Occipital lobe (tissue), 2 donors: ENCODE results near the gene TBPL1. TPM values are rescaled to one million over a fixed set of nuclear protein-coding genes. Genes with fewer than 3 reads are reported as not detected.
"Not testable (repeated sequence)": the region's sequence is repeated elsewhere in the genome, so short reads cannot be mapped to it uniquely, and the experiment has no call there.

Experiments used
- DNase-seq: peaks from one replicate; lab custom pipeline; 2025; lab: John Stamatoyannopoulos, UW
- total RNA-seq: library from RNA; depleted of rRNA; stranded (reverse); fragments of >200 nt; gene quantifications from one replicate; pipeline ENCODE4 v1.2.3, GENCODE V29; 2014

The TBPL1 gene
- total RNA-seq, 1 donor from 2014 or later, result 41.0 TPM

DNA sequence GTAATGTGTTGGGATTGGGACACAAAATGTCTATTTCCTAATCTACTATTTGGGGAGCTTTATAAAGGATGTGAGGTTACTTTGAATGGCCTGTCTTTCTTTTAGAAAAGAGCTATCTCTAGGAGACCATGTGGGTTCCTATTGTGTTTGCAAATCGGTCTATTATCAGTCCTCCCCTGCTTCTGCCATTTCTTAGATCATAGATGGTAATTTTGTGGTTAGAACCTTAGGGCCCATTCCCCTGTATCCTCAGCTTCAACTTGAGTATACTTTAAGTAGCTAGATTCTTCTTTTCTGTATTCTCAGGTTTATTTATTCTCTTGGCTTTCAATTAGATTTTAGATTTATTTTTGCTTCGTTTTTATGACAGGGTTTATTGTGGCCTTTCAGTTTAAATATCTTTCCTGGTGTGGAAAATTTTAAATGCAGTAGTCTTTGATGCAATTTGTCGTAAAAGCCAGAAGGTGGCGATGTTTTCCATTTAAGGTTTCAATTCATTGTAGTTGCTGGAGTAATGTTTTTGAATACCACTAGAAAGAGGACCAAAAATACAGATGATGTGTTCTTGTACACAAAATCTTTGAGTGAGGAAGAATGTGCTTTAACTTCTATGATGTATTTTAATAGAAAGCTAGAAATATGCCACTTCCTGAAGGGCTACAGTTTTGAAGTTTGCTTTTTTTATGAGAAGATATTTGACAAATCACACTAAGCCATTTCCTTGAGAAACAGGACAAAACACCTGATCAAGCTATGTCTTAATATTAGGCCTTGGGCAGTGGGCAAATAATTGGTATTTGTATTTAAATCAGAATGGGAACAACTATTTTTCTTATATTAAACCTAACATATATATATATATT is 20.3 kb downstream of the TBPL1 start:
- no peak for DNase-seq

DNA sequence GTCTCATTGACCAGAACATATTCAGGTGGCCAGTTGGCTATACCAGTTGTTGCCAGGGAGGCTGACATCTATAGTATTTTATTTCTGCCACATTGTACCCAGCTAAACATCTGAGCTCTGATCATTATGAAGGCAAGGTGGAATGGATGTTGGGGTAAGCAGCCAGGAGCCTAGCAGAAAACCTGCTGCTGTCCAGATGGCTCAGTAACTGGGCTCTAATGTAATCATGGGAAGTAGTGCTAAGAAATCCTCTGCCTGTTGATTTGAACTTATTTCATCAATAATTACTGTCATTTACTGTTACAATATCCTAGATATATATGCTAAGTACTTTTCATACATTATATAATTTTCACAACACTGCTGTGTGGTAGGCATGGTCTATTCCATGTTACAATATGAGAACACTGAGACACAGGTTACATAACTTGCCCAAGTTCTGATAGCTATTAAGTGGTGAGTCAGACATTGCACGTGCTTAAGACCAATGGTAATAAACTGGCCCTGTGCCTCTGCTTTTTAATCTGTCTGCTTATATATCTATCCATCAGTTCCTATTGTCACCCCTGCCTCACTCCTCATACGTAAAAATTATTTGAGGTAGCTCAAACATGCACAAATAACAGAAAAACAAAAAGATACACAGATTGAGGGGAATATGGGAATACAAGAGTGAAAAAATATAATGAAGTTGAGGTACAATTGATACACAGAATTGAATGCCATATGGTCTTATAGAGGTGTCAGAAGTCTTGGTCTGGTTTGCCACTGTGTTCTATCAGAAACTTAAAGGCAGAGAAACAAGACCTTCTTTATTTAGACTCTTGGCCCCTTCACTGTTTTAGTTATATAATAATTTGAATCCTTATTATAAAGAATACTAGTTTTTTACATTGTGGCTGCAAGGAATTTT is 25.2 kb downstream of the TBPL1 start:
- DNase-seq, result no peak

DNA sequence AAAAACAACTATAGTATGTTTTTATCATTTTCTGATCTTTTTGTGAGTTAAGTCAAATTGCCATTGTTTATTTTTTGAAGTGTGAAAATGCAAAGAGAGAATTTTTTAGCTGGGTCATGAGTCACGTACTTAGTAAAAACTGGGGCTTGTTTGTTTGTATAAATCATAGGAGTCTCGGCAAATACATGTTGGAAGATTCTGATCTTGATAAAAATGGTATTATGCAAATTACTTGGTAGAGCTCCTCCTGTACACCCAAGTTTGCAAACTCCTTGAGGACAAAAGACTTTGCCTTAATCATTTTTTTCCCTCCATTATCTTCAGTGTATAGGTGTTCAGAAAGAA is 25.8 kb downstream of the TBPL1 start:
- DNase-seq, result no peak

DNA sequence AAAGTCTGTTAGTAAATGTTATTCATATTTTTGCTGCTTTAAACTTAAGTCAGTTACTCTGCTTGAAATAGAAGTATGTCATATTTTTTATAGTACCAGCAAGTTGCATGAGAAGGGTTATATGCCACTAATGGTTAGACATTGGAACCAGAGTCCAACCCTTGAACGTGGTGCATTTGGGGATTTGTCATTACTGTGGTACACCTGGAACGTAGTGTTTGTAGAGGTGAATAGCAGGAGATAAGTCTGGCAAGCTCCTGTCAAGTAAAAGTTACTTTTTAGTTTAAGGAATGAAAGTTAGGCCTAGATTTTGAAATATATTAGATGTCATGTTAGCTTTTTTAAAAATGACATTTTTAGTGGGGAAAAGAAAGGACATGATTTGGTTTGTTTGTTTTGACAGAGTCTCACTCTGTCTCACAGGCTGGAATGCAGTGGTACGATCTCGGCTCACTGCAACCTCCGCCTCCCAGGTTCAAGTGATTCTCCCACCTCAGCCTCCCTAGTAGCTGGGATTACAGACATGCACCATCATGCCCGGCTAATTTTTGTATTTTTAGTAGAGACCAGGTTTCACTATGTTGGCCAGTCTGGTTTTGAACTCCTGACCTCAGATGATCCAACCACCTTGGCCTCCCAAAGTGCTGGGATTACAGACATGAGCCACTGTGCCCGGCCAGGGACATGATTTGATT is 26.4 kb downstream of the TBPL1 start:
- DNase-seq, result not testable (repeated sequence)

DNA sequence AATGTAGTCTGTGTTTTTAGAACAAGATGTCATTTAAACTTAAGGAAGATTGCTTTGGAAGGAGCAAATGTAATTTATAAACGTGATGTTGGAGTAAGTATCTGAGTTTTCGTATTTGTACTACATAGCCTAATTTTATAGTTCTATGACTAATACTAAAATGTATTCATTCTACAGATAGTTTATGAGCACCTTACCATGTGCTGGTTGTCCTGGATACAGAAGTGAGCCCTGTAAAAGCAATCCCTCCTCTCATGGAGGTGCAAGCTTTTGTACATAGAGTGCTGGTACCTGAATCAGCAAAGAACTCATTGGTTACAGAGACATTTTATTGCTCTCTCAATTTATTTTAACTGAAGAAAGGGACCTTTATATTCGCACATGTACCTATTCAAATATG is 27.1 kb downstream of the TBPL1 start:
- no peak for DNase-seq

DNA sequence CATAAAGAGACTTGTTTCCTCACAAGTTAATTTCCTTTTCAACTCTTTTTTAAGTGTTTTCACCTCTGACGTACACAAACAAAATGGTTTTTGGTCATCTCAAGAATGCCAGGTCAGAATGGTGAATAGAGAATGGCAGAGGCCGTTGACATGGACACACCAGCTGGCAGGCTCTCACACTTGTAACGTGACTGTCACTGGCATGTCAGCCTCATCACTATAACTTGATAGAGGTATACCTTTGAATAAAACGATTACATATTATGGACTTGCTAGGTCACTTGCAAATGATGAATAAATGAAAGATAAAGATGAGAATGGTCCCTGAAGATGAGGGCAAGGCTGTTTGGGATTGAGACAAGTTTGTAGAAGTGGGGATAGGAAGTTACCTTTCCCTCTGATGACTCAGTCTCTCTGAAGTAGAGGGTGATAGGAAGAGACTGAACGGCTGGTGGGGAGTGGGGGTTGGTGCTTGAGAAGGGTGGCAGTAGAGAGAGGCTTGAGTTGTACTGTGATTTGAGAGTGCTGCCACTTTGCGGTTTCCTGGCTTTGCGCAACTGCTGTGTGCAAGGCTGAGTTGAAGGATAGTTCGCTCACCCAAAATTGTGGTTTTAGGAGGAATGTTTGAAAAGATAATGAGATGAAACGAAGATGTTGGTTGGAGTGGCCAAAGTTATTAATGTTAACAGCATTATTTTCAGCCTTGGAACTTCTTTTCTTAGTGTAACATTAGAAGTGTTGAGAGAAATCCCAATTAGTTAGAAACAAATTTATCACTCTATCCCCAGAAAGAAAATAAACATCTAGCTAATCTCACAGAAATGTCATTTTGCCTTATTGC is 30.3 kb downstream of the TBPL1 start:
- DNase-seq, result no peak

DNA sequence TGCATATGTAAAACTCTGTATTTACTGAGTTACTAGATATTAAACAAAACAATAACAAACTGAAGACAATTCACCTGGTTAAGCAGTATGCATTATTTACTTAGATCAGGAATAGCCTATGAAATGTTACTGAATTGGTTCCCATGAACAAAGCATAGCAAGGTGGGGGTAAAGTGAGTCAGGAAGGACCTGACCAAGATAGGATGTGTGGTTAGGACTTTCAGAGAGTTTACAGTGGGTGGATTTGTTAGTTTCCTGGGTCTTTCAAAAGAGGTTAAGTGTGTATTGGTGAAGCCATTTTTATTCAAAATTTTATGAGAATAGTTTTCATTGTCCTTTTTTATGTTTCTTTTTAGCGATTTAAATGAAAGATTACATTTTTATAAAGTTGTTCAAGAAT is 32.9 kb downstream of the TBPL1 start:
- no peak for DNase-seq

DNA sequence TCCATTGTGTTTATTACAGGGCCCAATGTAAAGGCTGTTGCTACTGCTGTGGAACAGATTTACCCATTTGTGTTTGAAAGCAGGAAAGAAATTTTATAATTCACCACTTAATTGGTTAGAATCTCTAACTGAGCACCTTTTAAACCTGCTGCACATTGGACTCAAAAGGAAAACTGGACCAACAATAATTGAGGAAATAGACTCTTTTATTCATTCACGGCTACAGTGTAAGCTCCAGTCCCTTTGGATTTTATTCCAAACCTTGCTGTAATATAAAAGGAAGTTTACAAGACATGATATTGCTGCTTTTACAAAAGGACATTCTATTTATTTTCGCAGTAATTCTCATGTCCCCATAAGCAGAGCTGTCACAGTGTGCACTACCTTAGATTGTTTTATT is 33.9 kb downstream of the TBPL1 start:
- DNase-seq, result no peak

DNA sequence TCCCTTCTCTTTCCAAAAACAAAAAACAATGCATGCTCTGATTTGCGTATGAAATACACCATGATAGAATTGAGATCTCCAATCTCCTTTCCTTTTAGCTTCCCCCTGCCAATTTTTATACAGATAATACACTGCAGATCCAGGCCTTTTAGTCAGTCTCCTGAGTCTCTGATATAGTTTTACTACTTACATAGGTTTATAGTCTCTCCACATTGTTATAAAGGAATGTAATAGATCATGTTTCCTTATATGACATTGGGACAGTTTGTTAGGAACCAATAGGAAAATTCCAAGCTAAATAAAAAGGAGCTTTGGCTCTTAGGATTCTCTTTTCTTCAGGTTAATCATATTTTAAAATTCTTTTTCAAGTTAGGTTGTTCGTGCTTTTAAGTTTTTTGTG is 36.5 kb downstream of the TBPL1 start:
- no peak for DNase-seq

DNA sequence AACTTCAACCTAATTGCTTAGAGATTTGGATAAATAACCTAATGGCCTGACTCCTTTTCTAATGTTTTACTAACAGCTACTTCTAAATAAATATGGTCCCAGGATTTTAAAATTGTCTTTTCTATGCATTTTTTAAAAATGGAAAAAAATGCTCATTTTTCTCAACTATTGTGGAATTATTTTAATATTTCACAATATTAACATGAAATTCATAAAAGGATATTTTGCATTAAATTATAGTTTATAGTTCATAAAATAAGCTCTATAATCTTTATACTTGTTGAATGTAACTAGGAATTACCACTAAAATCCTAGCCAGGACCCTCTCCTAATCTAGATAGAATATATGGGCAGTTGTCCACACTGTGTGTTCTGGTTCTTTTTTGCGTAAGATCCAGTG is 37.3 kb downstream of the TBPL1 start:
- no peak for DNase-seq

DNA sequence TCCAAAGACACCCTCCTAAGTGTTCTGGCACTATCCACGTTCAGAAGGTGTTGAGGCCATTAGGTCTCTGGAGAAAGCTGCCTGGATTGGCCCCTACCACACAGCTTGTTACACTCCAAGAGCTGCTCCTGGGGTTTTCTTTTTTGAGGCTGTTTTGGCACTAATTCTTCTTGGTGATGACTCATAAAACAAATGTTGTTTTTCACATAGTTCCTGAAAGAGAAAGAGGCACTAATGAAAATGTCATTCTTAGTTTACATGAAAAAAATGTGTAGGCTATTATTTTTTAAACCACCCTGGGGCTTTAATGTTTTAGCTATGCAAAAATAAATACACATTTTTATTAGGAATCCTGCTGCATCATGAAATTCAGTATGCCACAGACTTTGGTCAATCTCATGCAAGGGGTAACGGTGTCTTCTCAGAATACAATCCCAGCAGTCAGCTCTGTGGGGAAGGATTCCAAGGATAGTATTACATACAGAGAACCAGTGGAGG is 38.1 kb downstream of the TBPL1 start:
- DNase-seq, result no peak

DNA sequence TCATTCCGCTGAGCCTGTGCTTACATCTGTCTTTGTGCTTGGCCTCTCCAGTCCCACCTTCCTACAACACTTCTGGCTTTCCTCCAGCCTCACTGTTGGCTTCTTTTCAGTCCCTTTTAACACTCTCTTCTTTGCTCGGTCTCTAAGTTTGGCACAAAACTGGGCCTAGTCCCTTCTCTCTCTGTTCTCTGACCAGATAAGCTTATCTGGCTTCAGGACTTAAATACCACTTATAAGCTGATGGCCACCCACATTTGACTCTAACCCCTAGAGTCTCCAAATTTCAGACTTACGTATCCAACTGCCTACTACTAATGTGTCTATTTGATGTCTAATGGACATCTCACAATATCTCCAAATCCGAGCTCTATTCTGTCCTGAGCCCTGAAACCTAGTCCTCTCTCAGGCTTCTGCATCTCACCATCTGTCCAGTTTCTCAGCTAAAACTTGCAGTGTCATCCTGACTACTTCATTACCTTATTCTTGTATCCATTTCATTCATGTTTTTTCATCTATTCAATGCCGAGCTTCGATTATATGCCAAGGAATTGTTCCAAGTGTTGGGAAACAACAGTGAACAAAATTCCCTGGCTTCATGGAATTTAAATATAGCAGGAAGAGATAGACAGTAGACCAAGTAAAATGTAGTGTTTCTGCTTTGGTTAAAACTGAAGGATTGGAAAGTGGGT is 40.1 kb downstream of the TBPL1 start:
- DNase-seq, result no peak

DNA sequence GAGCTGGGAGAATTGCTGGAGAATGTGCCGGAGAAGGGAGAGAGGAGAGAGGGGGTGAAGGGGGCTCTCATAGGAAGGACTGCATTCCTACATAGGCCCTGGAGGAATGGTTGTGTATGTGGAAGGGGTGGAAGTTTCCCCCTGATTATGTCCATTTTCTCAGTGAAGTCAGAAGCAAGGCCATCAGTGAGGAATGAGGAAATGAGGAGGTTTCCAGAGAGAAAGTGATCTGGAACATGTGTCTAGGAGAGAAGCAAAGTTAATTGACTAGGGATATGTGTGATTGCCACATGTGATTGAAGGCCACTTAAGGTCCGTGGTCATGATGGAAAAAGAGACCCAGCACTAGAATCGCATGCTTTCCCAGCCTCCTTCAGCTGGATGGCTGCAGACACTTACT is 42.3 kb downstream of the TBPL1 start:
- DNase-seq, result no peak

DNA sequence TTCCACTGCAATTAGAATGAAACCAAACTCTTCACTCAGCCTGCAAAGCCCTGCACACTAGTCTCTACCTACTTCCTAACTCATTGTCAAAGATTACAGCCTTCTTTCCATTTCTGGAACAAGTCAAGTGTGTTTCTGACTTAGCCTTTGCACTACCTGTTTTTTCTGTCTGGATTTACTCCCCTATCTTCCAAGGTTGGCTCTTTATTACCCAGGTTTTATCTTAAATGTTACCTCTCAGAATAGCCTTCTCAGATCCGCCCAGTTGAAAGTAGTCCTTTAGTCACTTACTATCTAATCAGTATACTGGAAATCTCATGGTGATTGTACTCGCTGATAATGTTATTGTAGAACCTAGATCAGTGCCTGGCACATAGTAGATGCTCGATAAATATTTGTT is 42.7 kb downstream of the TBPL1 start:
- no peak for DNase-seq

DNA sequence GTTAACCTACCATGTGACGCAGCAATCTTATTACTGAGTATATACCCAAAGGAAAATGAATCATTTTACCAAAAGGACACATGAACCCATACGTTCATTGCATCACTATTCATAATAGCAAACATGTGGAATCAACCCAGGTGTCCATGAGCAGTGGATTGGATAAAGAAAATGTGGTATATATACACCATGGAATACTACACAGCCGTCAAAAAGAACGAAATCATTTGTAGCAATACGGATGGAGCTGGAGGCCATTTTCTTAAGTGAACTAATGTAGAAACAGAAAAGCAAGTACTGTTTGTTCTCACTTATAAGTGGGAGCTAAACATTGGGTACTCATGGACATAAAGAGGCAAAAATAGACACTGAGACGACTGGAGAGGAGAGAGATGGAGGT is 44.2 kb downstream of the TBPL1 start:
- DNase-seq, result no peak

DNA sequence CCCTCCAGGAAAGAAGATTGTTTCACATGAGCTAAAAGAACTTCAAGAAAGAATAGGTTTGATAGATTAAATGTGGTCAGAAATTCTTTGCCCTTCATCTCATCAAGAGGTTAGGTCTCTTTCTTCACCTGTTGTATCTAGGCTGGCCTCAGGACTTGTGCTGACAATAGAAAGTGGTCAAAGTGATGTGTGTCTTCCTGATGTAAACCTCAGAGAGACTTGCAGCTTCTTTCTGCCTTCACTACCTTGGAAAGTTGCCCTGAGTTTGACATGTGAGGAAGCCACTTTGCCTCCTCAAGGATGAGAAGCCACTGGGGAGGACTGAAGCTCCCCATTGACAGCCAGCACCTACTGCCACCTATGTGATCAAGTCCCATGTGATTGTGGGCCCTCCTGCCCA is 46.3 kb downstream of the TBPL1 start:
- no peak for DNase-seq

DNA sequence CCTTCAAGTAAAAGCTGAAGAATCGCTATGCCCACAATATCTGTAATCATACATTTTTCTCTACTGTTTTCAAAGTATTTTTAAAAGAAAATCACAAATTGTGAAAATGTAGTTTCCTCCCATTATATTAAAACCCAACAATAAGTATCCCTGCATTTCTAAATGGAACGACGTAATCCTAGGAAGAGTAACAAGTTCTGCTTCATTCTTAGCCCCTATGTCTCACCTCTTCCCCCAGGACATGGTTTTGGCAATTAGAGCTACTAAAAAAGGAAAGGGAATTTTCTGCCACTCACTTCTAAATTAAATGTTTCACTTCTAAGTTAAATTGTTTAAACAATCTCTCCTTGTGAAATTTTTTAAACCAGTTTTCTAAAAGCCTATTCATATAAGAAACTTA is 47.4 kb downstream of the TBPL1 start:
- no peak for DNase-seq

DNA sequence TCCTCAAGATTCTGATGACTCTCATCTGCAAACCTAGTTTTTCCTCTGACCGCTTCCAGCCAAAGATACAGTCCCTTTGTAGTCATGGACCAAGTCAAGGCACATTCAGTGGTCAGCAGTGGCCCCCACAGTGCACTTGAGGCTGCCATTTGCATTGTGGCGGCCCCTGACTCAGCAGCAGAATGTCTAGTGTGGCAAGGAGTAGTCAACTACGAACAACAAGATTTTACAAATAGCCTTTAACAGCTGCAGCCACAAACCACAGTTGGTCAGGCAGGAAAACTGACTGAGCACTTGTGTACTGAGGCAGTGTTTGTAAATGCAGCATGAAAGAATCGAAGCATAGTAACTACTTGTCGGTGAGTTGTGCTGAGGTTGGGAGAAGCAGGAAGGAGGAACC is 49.8 kb downstream of the TBPL1 start:
- DNase-seq, result no peak

DNA sequence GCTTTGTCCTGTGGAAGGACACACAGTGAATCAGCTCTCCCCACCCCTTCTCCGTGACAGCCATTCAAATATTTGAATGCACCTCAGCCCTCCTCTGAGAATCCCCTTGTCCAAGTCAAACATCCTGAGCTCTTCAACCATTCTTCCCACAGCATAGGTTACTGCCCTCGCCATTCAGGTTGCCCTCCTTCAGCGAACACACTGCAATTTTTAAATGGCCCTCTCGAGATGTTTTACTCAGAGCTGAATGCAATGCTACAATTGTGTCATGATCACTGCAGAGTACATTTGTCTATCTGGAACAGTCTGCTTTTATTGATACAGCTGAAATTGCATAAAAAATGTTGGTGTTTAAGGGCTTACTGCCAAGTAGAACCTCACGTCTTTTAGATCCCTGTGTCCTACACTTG is 50.5 kb downstream of the TBPL1 start:
- no peak for DNase-seq

DNA sequence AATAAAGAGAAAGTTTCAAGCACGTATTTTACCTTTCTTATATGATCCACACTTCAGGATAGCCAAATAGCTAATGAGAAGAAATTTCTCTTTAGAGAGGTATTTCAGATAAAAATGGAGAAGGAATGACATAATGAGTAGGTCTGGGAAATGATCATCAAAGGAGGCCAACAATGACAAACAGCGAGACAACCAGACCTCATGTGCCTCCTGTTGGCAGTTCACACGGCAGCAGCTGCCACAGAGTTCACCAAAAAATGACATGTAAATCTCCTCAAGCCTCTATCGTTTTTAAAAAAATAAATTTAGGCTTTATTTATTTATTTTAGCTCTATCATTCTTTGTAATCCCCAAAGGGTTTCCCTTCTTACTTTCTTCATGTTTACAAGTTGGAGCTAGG is 51.7 kb downstream of the TBPL1 start:
- DNase-seq, result no peak
